T47D (cell line): Measurements from ENCODE around the gene RAB35.

Experiments used
- DNase-seq, 2 experiments: peaks; one replicate each; pipeline versions ENCODE4 v3.0.0 to v3.0.0-alpha.2; 2011 to 2012; ENCODE audit warnings: low read depth in 1 of 2, low spot score in 1 of 2
- JUND ChIP-seq: IDR thresholded peaks from 2 replicates; pipeline ENCODE4 v1.6.1; 2012; ENCODE audit warnings: low read depth
- in situ Hi-C: cut with HindIII; loops from 2 replicates; pipeline ENCODE4 v1.10.0; 2016; ENCODE audit warnings: low sequenced_read_pairs, low pct_unique_long_range_greater_than_20kb

Gene RAB35

GRCh38 chr12:120116441-120116791 lies at the start of gene RAB35:
RAB35 (minus strand) TSS chr12:120116753; CDS start chr12:120116650, 103 bp downstream.
- in situ Hi-C loops: no loop called here
- no peak for TF ChIP-seq JUND
- no peak for DNase-seq

GRCh38 chr12:120164293-120164692 lies 47.7 kb upstream of the RAB35 start:
- in situ Hi-C loops: no loop called here
- no peak for TF ChIP-seq JUND
- DNase-seq: no peak

GRCh38 chr12:120162763-120163162 lies 46.2 kb upstream of the RAB35 start:
- TF ChIP-seq JUND: no peak
- in situ Hi-C loops: no loop called here
- DNase-seq: no peak

- in situ Hi-C loops: no loop called here
- no peak for DNase-seq
Measured at GRCh38 chr12:120161852-120162251, 45.3 kb upstream of the RAB35 start.

GRCh38 chr12:120159509-120160237 lies 43.1 kb upstream of the RAB35 start:
- TF ChIP-seq JUND: no peak
- DNase-seq: no peak
- in situ Hi-C loops: no loop called here

More at GRCh38 chr12:120161852-120162251, 45.3 kb upstream of the RAB35 start:
- TF ChIP-seq JUND: no peak

GRCh38 chr12:120158351-120158750 lies 41.8 kb upstream of the RAB35 start:
- TF ChIP-seq JUND: no peak
- DNase-seq: no peak
- in situ Hi-C loops: no loop called here

GRCh38 chr12:120157678-120158077 lies 41.1 kb upstream of the RAB35 start:
- in situ Hi-C loops: no loop called here
- no peak for TF ChIP-seq JUND

GRCh38 chr12:120156315-120157259 lies 40.0 kb upstream of the RAB35 start:
- DNase-seq: no peak
- in situ Hi-C loops: no loop called here
- TF ChIP-seq JUND: no peak

More at GRCh38 chr12:120157678-120158077, 41.1 kb upstream of the RAB35 start:
- DNase-seq: no peak

- DNase-seq: no peak
- in situ Hi-C loops: no loop called here
- no peak for TF ChIP-seq JUND
Measured at GRCh38 chr12:120155072-120155471, 38.5 kb upstream of the RAB35 start.

GRCh38 chr12:120150919-120151525 lies 34.5 kb upstream of the RAB35 start:
- no peak for TF ChIP-seq JUND
- DNase-seq: no peak
- in situ Hi-C loops: no loop called here

- no peak for TF ChIP-seq JUND
- DNase-seq: no peak
- in situ Hi-C loops: no loop called here
Measured at GRCh38 chr12:120148011-120148410, 31.5 kb upstream of the RAB35 start.

GRCh38 chr12:120145164-120145563 lies 28.6 kb upstream of the RAB35 start:
- in situ Hi-C loops: no loop called here

GRCh38 chr12:120144215-120144614 lies 27.7 kb upstream of the RAB35 start:
- TF ChIP-seq JUND: no peak
- DNase-seq: no peak
- in situ Hi-C loops: no loop called here

More at GRCh38 chr12:120145164-120145563, 28.6 kb upstream of the RAB35 start:
- no peak for TF ChIP-seq JUND
- no peak for DNase-seq
